ENCODE measurements around the gene RRP12.
"Not testable (repeated sequence)": the region's sequence is repeated elsewhere in the genome, so short reads cannot be mapped to it uniquely, and the experiment has no call there.

RRP12 gene

GRCh38 chr10:97365761-97366351 is 35.3 kb downstream of the RRP12 start:
- DNase-seq (ENCODE audit: low spot score), result no peak

- DNase-seq (ENCODE audit: low spot score), result no peak
These were observed 38.1 kb downstream of the RRP12 start for GRCh38 chr10:97363071-97363470.

GRCh38 chr10:97362310-97363033 is 38.7 kb downstream of the RRP12 start:
- no peak for DNase-seq (ENCODE audit: low spot score)

GRCh38 chr10:97361537-97361901 is 39.6 kb downstream of the RRP12 start:
- no peak for DNase-seq (ENCODE audit: low spot score)

GRCh38 chr10:97360705-97361536 is 40.2 kb downstream of the RRP12 start:
- no peak for DNase-seq (ENCODE audit: low spot score)

GRCh38 chr10:97358781-97359180 is 42.4 kb downstream of the RRP12 start:
- DNase-seq (ENCODE audit: low spot score), result no peak

- no peak for DNase-seq (ENCODE audit: low spot score)
These were observed 42.8 kb downstream of the RRP12 start for GRCh38 chr10:97358349-97358748.

- no peak for DNase-seq (ENCODE audit: low spot score)
These were observed 44.2 kb downstream of the RRP12 start for GRCh38 chr10:97356918-97357317.

- no peak for DNase-seq (ENCODE audit: low spot score)
These were observed 44.7 kb downstream of the RRP12 start for GRCh38 chr10:97356318-97356914.

- no peak for DNase-seq (ENCODE audit: low spot score)
These were observed 45.6 kb downstream of the RRP12 start for GRCh38 chr10:97355571-97355975.

- no peak for DNase-seq (ENCODE audit: low spot score)
These were observed 47.2 kb downstream of the RRP12 start for GRCh38 chr10:97353945-97354344.

- DNase-seq (ENCODE audit: low spot score), result no peak
These were observed 51.2 kb downstream of the RRP12 start for GRCh38 chr10:97349752-97350513.

GRCh38 chr10:97347317-97347716 is 53.8 kb downstream of the RRP12 start:
- DNase-seq (ENCODE audit: low spot score), result no peak

- not testable (repeated sequence) for DNase-seq (ENCODE audit: low spot score)
These were observed 57.5 kb downstream of the RRP12 start for GRCh38 chr10:97343664-97344063.

- no peak for DNase-seq (ENCODE audit: low spot score)
These were observed 59.7 kb downstream of the RRP12 start for GRCh38 chr10:97341416-97341815.

GRCh38 chr10:97338041-97338440 is 63.1 kb downstream of the RRP12 start:
- DNase-seq (ENCODE audit: low spot score), result no peak

GRCh38 chr10:97336942-97337831 is 64.0 kb downstream of the RRP12 start:
- no peak for DNase-seq (ENCODE audit: low spot score)

- DNase-seq (ENCODE audit: low spot score), result no peak
These were observed 64.7 kb downstream of the RRP12 start for GRCh38 chr10:97336446-97336845.

- DNase-seq (ENCODE audit: low spot score), result no peak
These were observed 65.1 kb downstream of the RRP12 start for GRCh38 chr10:97336006-97336405.

- no peak for DNase-seq (ENCODE audit: low spot score)
These were observed 65.9 kb downstream of the RRP12 start for GRCh38 chr10:97335188-97335619.

All from CD4-positive, alpha-beta T cell treated with Interleukin-15 for 4 hours (primary cell).